SU-DHL-6 (cell line): ENCODE measurements around the gene WFDC8.

ENCODE experiments used
- H2AFZ ChIP-seq: fragments of 200-600 bp; sonication (generic); 2 replicates; pipeline ENCODE4 v1.6.1; 2014; ENCODE audit warnings: low read depth, mild to moderate bottlenecking, moderate library complexity, mixed read lengths, antibody characterized with exemption, low read length; ENCODE audit not compliant: severe bottlenecking
- H3F3A ChIP-seq: fragments of 200-600 bp; shearing (Covaris generic); 2 replicates; pipeline ENCODE4 v1.6.0; 2016; ENCODE audit warnings: antibody characterized with exemption, mild to moderate bottlenecking; ENCODE audit not compliant: insufficient read depth
- H3K27ac ChIP-seq: fragments of 200-600 bp; sonication (generic); 2 replicates; pipeline ENCODE4 v1.5.1; 2016; ENCODE audit warnings: low read depth, mild to moderate bottlenecking, low read length, moderate library complexity, mixed read lengths
- H3K27me3 ChIP-seq: fragments of 200-600 bp; sonication (generic), shearing (Covaris generic); 2 replicates; pipeline ENCODE4 v1.6.0; 2014; ENCODE audit warnings: mild to moderate bottlenecking, low read length
- H3K36me3 ChIP-seq: fragments of 200-600 bp; sonication (generic); 2 replicates; pipeline ENCODE4 v1.6.1; 2014; ENCODE audit warnings: mild to moderate bottlenecking, low read length, mixed read lengths
- H3K4me2 ChIP-seq: fragments of 300-600, 200-600 bp; shearing (Covaris generic), sonication (generic); 2 replicates; pipeline ENCODE4 v1.6.0; 2014; ENCODE audit warnings: low read length, low read depth, mild to moderate bottlenecking; ENCODE audit not compliant: poor library complexity, severe bottlenecking
- H3K4me3 ChIP-seq: fragments of 200-600 bp; sonication (generic); 2 replicates; pipeline ENCODE4 v1.5.1; 2014; ENCODE audit warnings: antibody characterized with exemption, low read length, mild to moderate bottlenecking, mixed read lengths; ENCODE audit not compliant: insufficient read depth, poor library complexity, severe bottlenecking
- H3K79me2 ChIP-seq: fragments of 200-600 bp; sonication (generic); 2 replicates; pipeline ENCODE4 v1.6.1; 2014; ENCODE audit warnings: mild to moderate bottlenecking, low read length, moderate library complexity; ENCODE audit not compliant: insufficient read depth
- H3K9ac ChIP-seq: fragments of 200-600 bp; sonication (generic); 2 replicates; pipeline ENCODE4 v1.7.0; 2014; ENCODE audit warnings: mild to moderate bottlenecking, low read length
- H3K9me2 ChIP-seq: fragments of 200-600 bp; sonication (generic); replicated peaks from 2 replicates; pipeline ENCODE4 v1.6.1; 2014; ENCODE audit warnings: low read length; ENCODE audit not compliant: insufficient read depth
- H3K9me3 ChIP-seq: fragments of 200-600 bp; sonication (generic); 2 replicates; pipeline ENCODE4 v1.6.1; 2014; ENCODE audit warnings: low read length, mixed read lengths; ENCODE audit not compliant: insufficient read depth
- H4K20me1 ChIP-seq: fragments of 200-600 bp; sonication (generic); 2 replicates; pipeline ENCODE4 v1.6.1; 2014; ENCODE audit warnings: low read depth, mild to moderate bottlenecking, antibody characterized with exemption, low read length, moderate library complexity, mixed read lengths
- EZH2phosphoT487 ChIP-seq: fragments of 200-600 bp; sonication (generic), shearing (Covaris generic); conservative IDR thresholded peaks from 2 replicates; pipeline ENCODE4 v1.6.1; 2018; ENCODE audit warnings: mild to moderate bottlenecking, antibody characterized with exemption, low read length, moderate library complexity, mixed read lengths
- TF ChIP-seq, protein P1 (sequence below): fragments of 200-600 bp; sonication (generic); IDR thresholded peaks from one replicate; pipeline ENCODE4 v1.5.1; 2017; ENCODE audit warnings: antibody characterized with exemption, mild to moderate bottlenecking, low read length, moderate library complexity; ENCODE audit not compliant: insufficient read depth, poor library complexity, severe bottlenecking

The WFDC8 gene

DNA sequence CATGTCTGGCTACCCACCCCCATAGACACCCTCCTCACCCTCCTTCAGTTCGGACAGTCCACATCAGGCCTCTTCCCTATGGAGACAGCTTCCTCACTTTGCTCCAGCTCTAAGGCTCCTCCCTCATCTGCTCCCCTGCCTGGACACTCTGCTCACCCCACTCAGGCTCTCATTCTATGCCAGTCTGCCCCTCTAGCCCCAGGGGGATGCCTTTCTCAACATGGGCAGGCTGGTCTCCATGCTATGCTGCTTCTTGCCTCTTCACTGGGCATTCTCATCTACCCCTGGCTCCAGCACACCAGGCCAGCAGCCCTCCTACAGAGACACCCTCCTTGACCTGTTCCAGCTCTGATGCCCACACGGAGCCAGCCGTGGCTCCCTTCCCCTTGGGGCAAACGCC, at the start of gene WFDC8:
TSS of gene WFDC8 (minus strand) at position 101 of the 400 bp plus-strand sequence. CDS start at position 64, 37 bp downstream.
- H4K20me1 ChIP-seq: no peaks in the 10 kb centered on the region
- no peak within 1 kb of the TSS for H3K4me3 ChIP-seq
- no peaks in the 10 kb centered on the region for H3K9me2 ChIP-seq
- TF ChIP-seq, protein P1, sequence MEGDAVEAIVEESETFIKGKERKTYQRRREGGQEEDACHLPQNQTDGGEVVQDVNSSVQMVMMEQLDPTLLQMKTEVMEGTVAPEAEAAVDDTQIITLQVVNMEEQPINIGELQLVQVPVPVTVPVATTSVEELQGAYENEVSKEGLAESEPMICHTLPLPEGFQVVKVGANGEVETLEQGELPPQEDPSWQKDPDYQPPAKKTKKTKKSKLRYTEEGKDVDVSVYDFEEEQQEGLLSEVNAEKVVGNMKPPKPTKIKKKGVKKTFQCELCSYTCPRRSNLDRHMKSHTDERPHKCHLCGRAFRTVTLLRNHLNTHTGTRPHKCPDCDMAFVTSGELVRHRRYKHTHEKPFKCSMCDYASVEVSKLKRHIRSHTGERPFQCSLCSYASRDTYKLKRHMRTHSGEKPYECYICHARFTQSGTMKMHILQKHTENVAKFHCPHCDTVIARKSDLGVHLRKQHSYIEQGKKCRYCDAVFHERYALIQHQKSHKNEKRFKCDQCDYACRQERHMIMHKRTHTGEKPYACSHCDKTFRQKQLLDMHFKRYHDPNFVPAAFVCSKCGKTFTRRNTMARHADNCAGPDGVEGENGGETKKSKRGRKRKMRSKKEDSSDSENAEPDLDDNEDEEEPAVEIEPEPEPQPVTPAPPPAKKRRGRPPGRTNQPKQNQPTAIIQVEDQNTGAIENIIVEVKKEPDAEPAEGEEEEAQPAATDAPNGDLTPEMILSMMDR: no peak
- TF ChIP-seq EZH2phosphoT487: no peak
- H3K4me2 ChIP-seq: no peak within 1 kb of the TSS
- H2AFZ ChIP-seq: no peak within 1 kb of the TSS
- H3K27ac ChIP-seq: no peak within 1 kb of the TSS
- no peaks in the 10 kb centered on the region for H3K79me2 ChIP-seq
- no peaks in the 10 kb centered on the region for H3F3A ChIP-seq
- no peaks in the 10 kb centered on the region for H3K36me3 ChIP-seq
- no peaks in the 10 kb centered on the region for H3K9me3 ChIP-seq
- H3K9ac ChIP-seq: no peak within 1 kb of the TSS
- no peaks in the 10 kb centered on the region for H3K27me3 ChIP-seq

DNA sequence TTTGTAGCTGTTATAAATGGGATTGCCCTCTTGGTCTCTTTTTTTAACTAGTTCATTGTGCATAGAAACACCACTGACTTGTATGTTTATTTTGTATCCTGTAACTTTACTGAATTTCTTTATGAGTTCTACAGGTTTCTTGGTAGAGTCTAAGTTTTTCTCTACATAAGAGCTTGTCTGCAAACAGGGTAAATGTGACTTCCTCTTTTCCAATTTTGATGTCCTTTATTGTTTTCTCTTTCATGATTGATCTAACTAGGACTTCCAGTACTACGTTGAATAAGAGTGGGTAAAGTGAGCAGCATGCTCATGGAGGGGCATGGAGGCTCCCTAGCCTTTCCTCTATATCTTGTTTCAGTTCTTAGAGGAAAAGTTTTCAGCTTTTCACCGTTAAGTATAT, 47.5 kb upstream of the WFDC8 start:
- Histone ChIP-seq H3K9ac (no peak overlapping the region), H3K9me3 (0 out of 2 replicates have a peak, but pooled peaks cover 5% of the 10 kb centered on the region), H3K79me2 (no peaks in the 10 kb centered on the region), H3F3A (no peaks in the 10 kb centered on the region), H3K9me2 (no peaks in the 10 kb centered on the region), H3K27me3 (no peaks in the 10 kb centered on the region), H3K36me3 (no peaks in the 10 kb centered on the region), H4K20me1 (no peaks in the 10 kb centered on the region), H3K4me3 (no peak overlapping the region), H3K4me2 (no peak overlapping the region), H3K27ac (no peak overlapping the region), H2AFZ (no peak overlapping the region)
- TF ChIP-seq, protein P1: no peak
- TF ChIP-seq EZH2phosphoT487: no peak

DNA sequence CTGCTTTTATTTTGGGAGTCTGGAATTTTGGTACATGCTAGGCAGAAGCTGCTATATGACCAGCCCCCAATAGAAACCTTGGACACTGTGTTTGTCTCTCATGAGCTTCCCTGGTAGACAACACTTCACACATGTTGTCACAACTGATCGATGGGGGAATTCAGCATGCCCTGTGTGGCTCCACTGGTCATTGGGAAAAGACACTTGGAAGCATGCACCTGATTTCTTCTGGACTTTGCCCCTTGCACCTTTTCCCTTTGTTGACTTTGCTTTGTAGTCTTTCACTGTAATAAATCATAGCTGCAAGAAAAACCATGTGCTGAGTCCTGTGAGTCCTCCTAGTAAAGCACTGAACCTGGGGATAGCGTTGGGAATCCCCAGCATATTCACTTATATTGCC, 42.5 kb upstream of the WFDC8 start:
- H3K27ac ChIP-seq: no peak overlapping the region
- H3K4me3 ChIP-seq: no peak overlapping the region
- no peak overlapping the region for H3K4me2 ChIP-seq
- TF ChIP-seq EZH2phosphoT487: no peak
- TF ChIP-seq, protein P1: no peak
- no peaks in the 10 kb centered on the region for H3F3A ChIP-seq
- no peaks in the 10 kb centered on the region for H3K79me2 ChIP-seq
- no peak overlapping the region for H3K9ac ChIP-seq
- no peaks in the 10 kb centered on the region for H3K36me3 ChIP-seq
- no peaks in the 10 kb centered on the region for H3K9me2 ChIP-seq
- H2AFZ ChIP-seq: no peak overlapping the region
- H3K9me3 ChIP-seq: 0 out of 2 replicates have a peak, but pooled peaks cover 5% of the 10 kb centered on the region
- H3K27me3 ChIP-seq: no peaks in the 10 kb centered on the region
- no peaks in the 10 kb centered on the region for H4K20me1 ChIP-seq
